Breast epithelium (tissue), 3 donors: ENCODE results near the gene PNMA5.

Experiments used
- CTCF ChIP-seq, 3 donors: fragments of 450-650 bp; IDR thresholded peaks; one replicate each; pipeline ENCODE4 v1.5.1; 2016 to 2017; ENCODE audit warnings: antibody characterized with exemption in 3 of 3, mild to moderate bottlenecking in 3 of 3, moderate library complexity in 3 of 3
- POLR2A ChIP-seq: fragments of 450-650 bp; IDR thresholded peaks from one replicate; pipeline ENCODE4 v1.6.1; 2016; ENCODE audit warnings: antibody characterized with exemption, mild to moderate bottlenecking, moderate library complexity

GRCh38 chrX:153004780-153005179, 10.9 kb upstream of the PNMA5 start:
- TF ChIP-seq CTCF (IDR thresholded peaks at IDR 0.05), result no peak
- no peak for TF ChIP-seq POLR2A
